ENCODE results near the gene TMUB2. TPM values are rescaled to one million over a fixed set of nuclear protein-coding genes. Genes with fewer than 3 reads are reported as not detected.

TMUB2 gene
- total and polyA plus RNA-seq, 2 of the 13 experiments (the other 11 are each of a cell fraction or from before 2014, with no cell fraction given), result 26.9 to 50.8 TPM

- TF ChIP-seq ZNF280B (CRISPR knock-in tag; IDR thresholded peaks at IDR 0.05; ENCODE audit: borderline replicate concordance) (0 out of 2 replicates have a peak, but pooled peaks have one; percentile 17), POLR2A (IDR thresholded peaks at IDR 0.05; ENCODE audit: insufficient read depth in 1 of 2, low read depth in 2 of 2, low read length in 2 of 2) (peak in 1 of 2 experiments; percentile 12; a peak in 1 of 4 replicates), RBM39 (IDR thresholded peaks at IDR 0.05; ENCODE audit: low read depth, low read length, poor library complexity, severe bottlenecking) (no peak), CEBPB (IDR thresholded peaks at IDR 0.05; ENCODE audit: borderline replicate concordance, low read depth, low read length) (0 out of 2 replicates have a peak, but pooled peaks have one; percentile 7)
- H3K9ac ChIP-seq (ENCODE audit: insufficient read depth, low read depth, low read length), result peak overlapping the region; percentile 90; the same call in 1 of the 2 replicates
- H2AFZ ChIP-seq (ENCODE audit: low read length), result no peak overlapping the region
- no peak overlapping the region; the same call in 1 of the 2 replicates for H3K4me2 ChIP-seq (ENCODE audit: low read depth, low read length)
- DNase-seq (ENCODE audit: low spot score), result no peak
- POLR2A ChIA-PET, result interaction anchor here (1.5 kb wide), 1 partner anchor 10 kb away, joined by 8 read pairs; the partner anchor contains the start of gene ATXN7L3
- BruUV-seq (replicated peaks), result no TSS peak
- WGBS (ENCODE audit: low lambda C conversion rate), result 96% methylated on average over 9 of the region's 12 CpGs
- no peaks in the 10 kb centered on the region; a peak in 1 of 5 replicates for H3K27me3 ChIP-seq (ENCODE audit: control insufficient read depth in 1 of 2, insufficient read depth in 2 of 2, low read length in 2 of 2)
- in situ Hi-C loops (cut with HindIII; ENCODE audit: extremely low pct_ligation_motif_present, low pct_unique_long_range_greater_than_20kb) (loop anchor here (10.0 kb wide), 1 partner anchor 56 kb away; no protein-coding TSS in a partner anchor), intact Hi-C loops (cut with micrococcal nuclease; ENCODE audit: unreplicated experiment) (no loop called here)
- H3K9me3 ChIP-seq (ENCODE audit: low read length), result no peaks in the 10 kb centered on the region
- FAIRE-seq, result no peak
- H4K20me1 ChIP-seq (ENCODE audit: insufficient read depth, low read length), result 0 out of 2 replicates have a peak, but pooled peaks cover 5% of the 10 kb centered on the region
- CTCF ChIA-PET (ENCODE audit: low intra/inter-chr PET ratio, low total read pairs), result no interaction called here
- H3K27ac ChIP-seq (ENCODE audit: extremely low read length, insufficient read depth, low read length), result no peak overlapping the region
- no peak for ATAC-seq
- peaks cover 30% of the 10 kb centered on the region for H3K79me2 ChIP-seq (ENCODE audit: insufficient read depth, low read length)
- peaks cover 33% of the 10 kb centered on the region for H3K4me1 ChIP-seq (ENCODE audit: insufficient read depth, low read length)
- no peak overlapping the region for H3K4me3 ChIP-seq (replicated peaks in 1 of 3; ENCODE audit: insufficient read depth in 1 of 3, low read depth in 2 of 3, low read length in 3 of 3)
- H3K36me3 ChIP-seq (replicated peaks in 1 of 2; ENCODE audit: control insufficient read depth in 1 of 2, insufficient read depth in 2 of 2, low read length in 2 of 2), result peaks cover 5 to 23% of the 10 kb centered on the region in 2 experiments
Measured at GRCh38 chr17:44188576-44189403, 2.0 kb downstream of the TMUB2 start.

Measured in HepG2 (cell line).